PC-9 (cell line): Measurements from ENCODE around the gene SPIC. TPM values are rescaled to one million over a fixed set of nuclear protein-coding genes. Genes with fewer than 3 reads are reported as not detected.

ENCODE experiments used
- BruUV-seq: library from RNA; stranded (reverse); fragments of 400-500 nt; replicated peaks from 2 replicates; lab custom pipeline; 2021; lab: Mats Ljungman, UMichigan
- CTCF ChIA-PET: fragments of 300-600 bp; sonication (Branson Sonifier 250); formaldehyde crosslinking; loops from one replicate; lab custom pipeline; 2022; ENCODE audit warnings: antibody characterized with exemption; lab: Charles Lee
- POLR2A ChIA-PET: fragments of 300-600 bp; sonication (Branson Sonifier 250); formaldehyde crosslinking; loops from one replicate; lab custom pipeline; 2022; ENCODE audit warnings: antibody characterized with exemption; ENCODE audit not compliant: unreplicated experiment; lab: Charles Lee
- DNase-seq, 2 experiments: peaks; one replicate each; pipeline versions ENCODE4 v3.0.0 to v3.0.0-alpha.2; 2015 to 2022; ENCODE audit warnings: mixed read lengths in 1 of 2
- H2AFZ ChIP-seq: fragments of 200-600 bp; sonication (generic); 2 replicates; pipeline ENCODE4 v1.8.1; 2017; ENCODE audit warnings: antibody characterized with exemption
- H3F3A ChIP-seq: fragments of 200-600 bp; sonication (generic); 2 replicates; pipeline ENCODE4 v1.8.1; 2017; ENCODE audit warnings: antibody characterized with exemption, mild to moderate bottlenecking, low read depth; ENCODE audit not compliant: insufficient read depth
- H3K27ac ChIP-seq: fragments of 200-600 bp; sonication (generic); 2 replicates; pipeline ENCODE4 v1.6.1; 2016; ENCODE audit warnings: mixed run types
- H3K27me3 ChIP-seq: fragments of 200-600 bp; sonication (generic); 2 replicates; pipeline ENCODE4 v1.6.1; 2016; ENCODE audit warnings: low read depth, mixed run types; ENCODE audit not compliant: insufficient read depth
- H3K36me3 ChIP-seq: fragments of 200-600 bp; sonication (generic); 2 replicates; pipeline ENCODE4 v1.6.1; 2016; ENCODE audit warnings: low read depth, mixed run types
- H3K4me1 ChIP-seq: fragments of 200-600 bp; sonication (generic); replicated peaks from 2 replicates; pipeline ENCODE4 v1.6.1; 2016; ENCODE audit warnings: mixed run types; ENCODE audit not compliant: insufficient read depth
- H3K4me2 ChIP-seq: fragments of 200-600 bp; sonication (generic); 2 replicates; pipeline ENCODE4 v1.6.1; 2017; ENCODE audit warnings: mixed run types
- H3K4me3 ChIP-seq: fragments of 200-600 bp; sonication (generic); 2 replicates; pipeline ENCODE4 v1.6.1; 2016; ENCODE audit warnings: mixed run types
- H3K79me2 ChIP-seq: fragments of 200-600 bp; sonication (generic); 2 replicates; pipeline ENCODE4 v1.6.1; 2017; ENCODE audit warnings: low read depth, mixed run types
- H3K9me2 ChIP-seq: fragments of 200-600 bp; sonication (generic); 2 replicates; pipeline ENCODE4 v1.8.1; 2017; ENCODE audit warnings: mild to moderate bottlenecking; ENCODE audit not compliant: insufficient read depth
- H3K9me3 ChIP-seq: fragments of 200-600 bp; sonication (generic); 2 replicates; pipeline ENCODE4 v1.8.1; 2016; ENCODE audit warnings: low read depth; ENCODE audit not compliant: insufficient read depth
- H4K20me1 ChIP-seq: fragments of 200-600 bp; sonication (generic); 2 replicates; pipeline ENCODE4 v1.8.1; 2017; ENCODE audit not compliant: insufficient read depth
- CTCF ChIP-seq: fragments of 200-600 bp; sonication (generic); conservative IDR thresholded peaks from 2 replicates; pipeline ENCODE4 v1.6.1; 2017; ENCODE audit warnings: mixed run types, antibody characterized with exemption, mild to moderate bottlenecking, moderate library complexity
- EZH2 ChIP-seq: fragments of 200-600 bp; sonication (generic); IDR thresholded peaks from 2 replicates; pipeline ENCODE4 v1.8.0; 2017; ENCODE audit warnings: antibody characterized with exemption, low read depth
- intact Hi-C: fragments of 100-400 bp; cut with micrococcal nuclease; formaldehyde crosslinking; loops from one replicate; pipeline ENCODE4 v1.10.0; 2022; ENCODE audit not compliant: unreplicated experiment
- total RNA-seq: library from RNA; stranded (reverse); gene quantifications from 2 replicates; pipeline ENCODE4 v1.2.3, GENCODE V29; 2021

Gene SPIC
- total RNA-seq, 1 experiment from 2014 or later = not detected

DNA sequence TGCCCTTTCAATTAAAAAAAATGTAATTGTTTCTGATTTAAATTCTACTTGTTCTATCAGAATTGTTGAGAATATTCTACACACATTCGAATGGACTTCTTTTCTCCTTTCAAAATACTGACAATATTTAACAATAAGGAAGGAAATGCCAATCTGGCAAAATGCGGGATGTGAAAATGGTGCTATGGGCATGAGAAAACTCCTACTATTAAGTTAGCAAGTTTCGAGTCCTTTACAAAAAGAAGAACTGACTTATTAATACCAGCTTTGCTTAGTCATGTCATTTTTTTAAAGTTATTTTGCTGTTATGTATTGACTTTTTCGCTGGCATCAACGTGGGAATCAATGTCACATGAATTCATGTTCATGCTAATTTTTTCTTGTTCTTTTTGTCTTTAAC is 35.9 kb upstream of the SPIC start:
- Histone ChIP-seq H3K9me2 (no peaks in the 10 kb centered on the region), H3K4me1 (no peaks in the 10 kb centered on the region), H3K4me2 (no peak overlapping the region), H3K4me3 (no peak overlapping the region), H3K9me3 (no peaks in the 10 kb centered on the region), H2AFZ (no peak overlapping the region), H4K20me1 (no peaks in the 10 kb centered on the region), H3K79me2 (no peaks in the 10 kb centered on the region), H3F3A (no peaks in the 10 kb centered on the region), H3K27me3 (no peaks in the 10 kb centered on the region), H3K27ac (no peak overlapping the region), H3K36me3 (no peaks in the 10 kb centered on the region)
- no peak for TF ChIP-seq CTCF
- no peak for TF ChIP-seq EZH2
- CTCF ChIA-PET = no interaction called here
- intact Hi-C loops = no loop called here
- no peak for DNase-seq
- POLR2A ChIA-PET = no interaction called here
- BruUV-seq = no TSS peak

DNA sequence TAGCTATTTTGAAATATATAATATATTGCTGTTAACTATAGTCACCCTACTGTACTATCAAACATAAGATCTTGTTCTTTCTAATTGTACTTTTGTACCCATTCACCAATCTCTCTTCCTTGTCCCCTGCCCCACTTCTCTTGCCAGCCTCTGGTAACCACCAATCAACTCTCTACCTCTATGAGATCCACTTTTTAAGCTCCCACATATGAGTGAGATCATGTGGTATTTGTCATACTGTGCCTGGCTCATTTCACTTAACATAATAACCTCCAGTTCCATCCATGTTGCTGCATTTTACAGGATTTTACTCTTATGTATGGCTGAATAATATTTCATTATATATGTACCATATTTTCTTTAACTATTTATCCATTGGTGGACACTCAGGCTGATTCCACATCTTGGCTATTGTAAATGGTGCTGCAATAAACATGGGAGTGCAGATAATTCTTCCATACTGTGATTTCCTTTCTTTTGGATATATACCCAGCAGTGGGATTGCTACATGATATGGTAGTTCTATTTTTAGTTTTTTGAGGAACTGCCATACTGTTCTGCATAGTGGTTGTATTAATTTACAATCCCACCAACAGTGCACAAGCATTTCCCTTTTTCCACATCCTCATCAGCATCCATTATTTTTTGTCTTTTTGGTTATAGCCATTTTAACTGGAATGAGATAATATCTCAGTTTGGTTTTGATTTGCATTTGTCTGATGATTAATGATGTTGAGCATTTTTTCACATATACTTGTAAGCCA is 33.5 kb upstream of the SPIC start:
- H3K4me3 ChIP-seq = no peak overlapping the region
- H3K4me2 ChIP-seq = no peak overlapping the region
- intact Hi-C loops = no loop called here
- no peaks in the 10 kb centered on the region for H3K27me3 ChIP-seq
- no peaks in the 10 kb centered on the region for H3K4me1 ChIP-seq
- no peak overlapping the region for H2AFZ ChIP-seq
- no peaks in the 10 kb centered on the region for H3F3A ChIP-seq
- no peak for TF ChIP-seq CTCF
- no peak for TF ChIP-seq EZH2
- H3K36me3 ChIP-seq = no peaks in the 10 kb centered on the region
- ChIA-PET CTCF (no interaction called here), POLR2A (no interaction called here)
- H3K9me2 ChIP-seq = no peaks in the 10 kb centered on the region
- no peak overlapping the region for H3K27ac ChIP-seq
- no peaks in the 10 kb centered on the region for H3K79me2 ChIP-seq
- BruUV-seq = no TSS peak
- DNase-seq = no peak
- no peaks in the 10 kb centered on the region for H4K20me1 ChIP-seq
- no peaks in the 10 kb centered on the region for H3K9me3 ChIP-seq

DNA sequence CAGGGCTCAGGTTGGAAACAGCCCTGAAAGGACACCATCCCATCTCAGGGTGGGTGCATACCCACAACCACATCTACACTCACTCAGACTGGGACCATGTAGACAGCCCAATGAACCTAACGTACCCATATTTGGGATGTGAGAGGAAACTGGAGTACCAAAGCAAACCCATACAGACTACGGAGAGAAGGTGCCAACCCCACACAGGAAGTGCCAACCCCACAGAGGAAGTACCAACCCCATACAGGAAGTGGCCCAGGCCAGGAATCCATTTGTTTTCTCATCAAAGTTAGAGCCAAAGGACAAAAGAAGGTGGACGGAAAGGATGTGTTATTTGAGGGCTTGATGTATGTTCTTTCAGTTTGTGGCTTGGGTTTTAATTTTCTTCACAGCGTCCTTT is 19.5 kb upstream of the SPIC start:
- no peak for TF ChIP-seq EZH2
- TF ChIP-seq CTCF = no peak
- Histone ChIP-seq H3K9me2 (no peaks in the 10 kb centered on the region), H3K4me3 (no peak overlapping the region), H3K4me1 (peaks cover 16% of the 10 kb centered on the region), H3F3A (peaks cover 21% of the 10 kb centered on the region; the same call in 1 of the 2 replicates), H4K20me1 (no peaks in the 10 kb centered on the region), H3K9me3 (no peaks in the 10 kb centered on the region), H3K4me2 (no peak overlapping the region), H3K27me3 (no peaks in the 10 kb centered on the region), H3K27ac (no peak overlapping the region), H3K79me2 (no peaks in the 10 kb centered on the region), H3K36me3 (no peaks in the 10 kb centered on the region), H2AFZ (no peak overlapping the region)
- intact Hi-C loops = no loop called here
- no TSS peak for BruUV-seq
- ChIA-PET POLR2A (no interaction called here), CTCF (no interaction called here)
- no peak for DNase-seq
